DMS153 treated with DMSO at 0.1 percent for 48 hours (cell line): ENCODE measurements around the gene MOB3A.
A peak's percentile ranks its signal among the peaks of the same experiment; 100 is the strongest.

Experiments
- DNase-seq: peaks from one replicate; lab custom pipeline; 2025; ENCODE audit not compliant: unreplicated experiment; lab: John Stamatoyannopoulos, UW

The MOB3A gene

DNA sequence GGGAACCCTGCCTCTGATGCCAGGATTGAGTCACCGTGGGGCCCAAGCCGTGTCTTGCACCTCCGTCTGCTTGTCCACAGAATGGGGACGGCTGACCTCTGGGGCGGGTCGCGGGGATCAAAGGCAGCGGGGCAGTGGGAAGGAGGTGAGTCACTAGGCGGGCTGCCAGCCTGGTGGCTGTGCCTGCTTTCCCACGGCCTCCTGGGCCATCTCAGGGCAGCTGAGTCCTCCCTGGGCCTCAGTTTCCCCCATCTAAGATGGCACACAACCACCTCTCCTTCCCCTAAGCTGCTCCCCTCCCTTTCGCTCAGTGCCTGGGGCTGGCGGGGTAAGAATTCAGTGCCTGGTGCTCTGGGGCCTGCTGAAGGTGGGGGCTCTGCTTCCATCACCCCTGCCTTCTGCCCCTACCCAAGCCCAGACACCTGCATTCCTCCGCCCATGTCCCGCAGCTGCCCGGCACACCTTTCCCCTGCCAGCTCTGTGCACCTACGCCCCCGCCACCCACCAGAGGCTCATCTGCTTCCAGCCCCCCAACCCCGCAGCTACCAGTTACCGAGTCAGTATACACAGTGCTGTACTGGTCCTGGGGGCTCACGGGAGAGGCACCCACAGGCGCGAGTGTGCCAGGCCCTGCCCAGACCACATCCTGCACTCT, 48.5 kb downstream of the MOB3A start:
- DNase-seq: no peak

DNA sequence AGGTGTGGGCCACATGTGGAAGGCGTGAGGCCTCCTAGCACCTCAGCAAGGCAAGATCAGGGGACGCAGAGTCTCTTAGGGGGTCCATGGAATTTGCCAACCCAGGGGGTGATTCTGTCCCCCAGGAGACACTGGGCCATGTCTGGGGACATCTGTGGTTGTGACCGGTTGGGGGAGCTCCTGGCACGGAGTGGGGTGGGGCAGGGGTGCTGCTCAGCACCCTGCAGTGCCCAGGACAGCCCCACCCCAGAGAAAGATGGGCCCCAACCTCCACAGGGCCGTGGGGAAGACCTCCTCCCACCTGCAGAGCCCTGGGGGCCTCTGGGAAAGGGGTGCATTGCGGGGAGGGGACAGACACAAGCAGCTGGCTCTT, 49.1 kb downstream of the MOB3A start:
- DNase-seq: no peak

DNA sequence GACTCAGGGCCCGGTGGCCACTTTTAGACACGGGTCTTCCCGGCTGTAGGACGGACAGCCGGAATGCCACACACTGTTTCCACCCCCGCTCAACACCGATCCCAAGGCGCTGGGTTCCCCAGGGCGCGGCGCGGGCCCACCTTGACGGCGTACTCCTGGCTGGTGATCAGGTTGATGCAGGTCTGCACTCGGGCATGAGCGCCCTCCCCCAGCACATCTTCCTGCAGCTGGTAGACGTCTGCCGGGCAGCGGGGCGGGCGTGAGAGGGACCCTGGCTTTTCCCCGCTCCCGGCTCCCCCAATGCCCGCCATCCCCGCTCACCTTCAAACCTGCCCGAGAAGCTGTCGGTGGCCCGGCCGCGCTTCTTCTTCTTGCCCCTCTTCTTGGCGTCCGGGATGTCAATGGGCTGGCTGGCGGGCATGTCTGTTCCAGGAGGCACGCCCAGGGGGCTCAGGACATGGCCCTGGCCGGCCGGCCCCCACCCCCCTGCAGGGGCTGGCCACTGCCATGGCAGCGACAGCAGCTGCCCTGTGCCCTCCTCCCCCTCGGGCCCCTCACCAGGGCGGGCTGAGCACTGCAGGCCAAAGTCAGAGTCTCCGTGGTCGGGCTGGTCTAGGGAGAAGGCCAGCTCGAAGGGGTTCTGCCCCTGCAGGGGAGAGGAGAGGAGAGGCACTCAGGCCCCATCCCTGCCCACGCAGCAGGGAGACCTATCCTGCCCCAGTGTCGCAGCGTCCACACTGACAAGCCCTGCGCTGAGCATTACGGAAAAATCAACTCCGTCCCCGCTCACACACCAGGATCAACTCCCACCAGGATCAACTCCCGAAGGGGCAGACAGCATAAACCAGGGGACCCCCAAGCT, 49.8 kb downstream of the MOB3A start:
- no peak for DNase-seq

DNA sequence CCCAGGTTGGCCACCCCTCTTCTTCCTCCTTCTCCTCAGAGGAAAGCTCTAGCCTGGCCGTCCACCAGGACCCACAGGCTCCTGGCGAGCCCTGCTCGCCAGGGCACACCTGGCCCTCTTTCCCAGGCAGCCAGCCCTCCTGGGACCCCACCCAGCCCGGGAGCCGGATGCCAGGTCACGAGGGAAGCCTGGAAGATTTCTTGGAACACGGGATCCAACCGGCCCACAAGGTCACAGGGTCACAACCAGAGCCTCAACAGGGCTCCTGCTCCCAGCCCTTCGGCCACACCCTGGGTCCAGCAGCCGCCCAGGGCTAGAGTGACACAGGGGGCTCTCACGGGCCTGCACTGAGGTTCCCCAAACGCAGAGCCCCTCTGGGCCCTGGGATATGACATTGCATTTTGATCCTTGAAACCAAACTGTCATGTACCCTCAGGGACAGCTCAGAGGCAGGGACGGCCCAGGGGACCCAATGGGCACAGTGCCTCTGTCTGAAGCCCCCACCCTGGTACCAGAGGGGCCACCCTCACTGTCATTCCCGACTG, 50.6 kb downstream of the MOB3A start:
- DNase-seq: no peak

DNA sequence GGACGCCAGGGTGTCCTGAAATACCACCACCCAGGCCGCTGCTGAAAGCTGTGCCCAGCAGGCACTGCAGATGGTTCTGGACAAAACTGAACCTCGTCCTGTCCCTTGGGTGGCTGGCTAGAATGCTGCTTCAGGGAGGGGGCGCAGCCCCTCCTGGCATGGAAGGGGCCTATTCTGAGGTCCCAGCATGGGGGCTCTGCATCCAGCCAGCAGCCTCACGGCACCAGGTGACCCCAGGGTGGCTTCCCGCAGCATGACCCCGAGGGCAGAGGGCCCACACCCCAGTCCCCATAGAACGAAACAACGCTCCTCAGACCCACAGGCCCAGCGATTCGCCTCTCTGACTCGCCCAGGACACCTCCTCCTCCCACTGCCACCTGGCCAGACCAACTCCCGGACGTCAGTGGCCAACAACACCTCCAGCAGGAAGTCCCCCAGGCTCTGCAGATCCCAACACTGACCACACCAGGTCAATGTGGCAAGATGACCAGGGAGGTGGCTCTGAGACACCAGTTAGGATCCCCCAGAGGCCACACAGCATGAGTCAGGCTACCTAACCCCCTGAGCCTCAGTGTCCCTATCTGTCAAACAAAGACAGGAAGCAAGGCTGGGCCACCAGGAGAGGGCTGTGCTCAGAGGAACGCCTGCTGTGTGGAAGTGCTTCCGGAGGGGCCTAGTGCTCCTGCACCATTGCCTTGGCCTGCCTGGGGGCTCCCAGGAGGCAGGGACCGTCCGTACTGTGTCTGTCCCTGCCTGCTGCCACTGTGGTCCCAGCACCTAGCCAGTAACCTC, 51.2 kb downstream of the MOB3A start:
- DNase-seq: no peak

DNA sequence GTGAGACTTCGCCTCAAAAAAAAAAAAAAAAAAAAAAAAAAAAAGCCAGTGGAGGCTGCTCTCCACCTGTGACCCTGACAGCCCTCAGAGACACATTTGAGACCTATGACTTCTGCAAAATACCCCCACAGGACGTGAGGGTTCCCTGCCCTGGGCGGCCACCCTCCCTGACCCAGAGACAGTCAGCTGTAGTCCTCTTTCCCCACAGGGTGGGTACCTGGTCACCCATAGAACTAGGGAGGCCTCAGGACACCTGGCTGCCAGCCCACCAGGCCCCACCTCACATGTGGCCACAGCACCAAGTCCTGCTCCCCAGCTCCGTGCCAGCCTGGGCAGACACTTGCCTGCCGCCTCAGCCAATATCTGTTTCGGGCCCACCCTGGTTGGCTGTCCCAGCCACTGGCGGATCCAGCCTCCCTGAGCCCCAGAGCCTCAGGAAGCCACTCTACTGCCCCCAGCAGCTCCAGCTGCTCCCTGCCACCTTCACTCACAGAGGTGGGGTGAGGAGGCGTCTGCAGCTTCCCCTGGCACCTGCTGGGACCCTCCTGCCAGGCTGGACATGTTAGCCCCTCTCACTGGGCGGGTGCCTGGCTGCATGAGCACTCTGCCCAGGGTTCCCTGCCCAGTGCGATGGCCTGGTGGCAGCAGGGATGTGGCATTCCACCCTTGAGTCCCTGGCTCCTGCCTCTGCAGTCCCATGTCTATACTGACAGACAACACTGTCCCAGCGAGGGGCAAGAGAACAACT, 52.0 kb downstream of the MOB3A start:
- no peak for DNase-seq

DNA sequence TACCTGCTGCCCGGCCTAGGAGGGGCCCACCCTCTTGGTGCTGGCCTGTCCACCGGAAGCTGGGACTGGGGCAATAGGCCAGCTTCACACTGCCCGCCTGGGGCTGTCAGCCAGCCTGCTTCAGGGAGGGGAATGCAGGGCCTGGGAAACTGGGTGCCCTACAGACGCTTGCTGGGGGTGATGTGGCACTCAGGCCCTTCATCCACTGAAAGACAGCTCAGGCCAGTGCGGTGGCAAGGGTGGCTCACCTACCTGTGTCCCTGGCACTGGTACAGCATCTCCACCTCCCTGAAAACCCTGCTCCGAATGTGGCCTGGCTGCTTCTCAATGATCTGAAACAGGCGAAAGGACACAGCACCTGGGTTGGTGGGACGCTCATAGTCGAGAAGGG, 52.9 kb downstream of the MOB3A start:
- no peak for DNase-seq

DNA sequence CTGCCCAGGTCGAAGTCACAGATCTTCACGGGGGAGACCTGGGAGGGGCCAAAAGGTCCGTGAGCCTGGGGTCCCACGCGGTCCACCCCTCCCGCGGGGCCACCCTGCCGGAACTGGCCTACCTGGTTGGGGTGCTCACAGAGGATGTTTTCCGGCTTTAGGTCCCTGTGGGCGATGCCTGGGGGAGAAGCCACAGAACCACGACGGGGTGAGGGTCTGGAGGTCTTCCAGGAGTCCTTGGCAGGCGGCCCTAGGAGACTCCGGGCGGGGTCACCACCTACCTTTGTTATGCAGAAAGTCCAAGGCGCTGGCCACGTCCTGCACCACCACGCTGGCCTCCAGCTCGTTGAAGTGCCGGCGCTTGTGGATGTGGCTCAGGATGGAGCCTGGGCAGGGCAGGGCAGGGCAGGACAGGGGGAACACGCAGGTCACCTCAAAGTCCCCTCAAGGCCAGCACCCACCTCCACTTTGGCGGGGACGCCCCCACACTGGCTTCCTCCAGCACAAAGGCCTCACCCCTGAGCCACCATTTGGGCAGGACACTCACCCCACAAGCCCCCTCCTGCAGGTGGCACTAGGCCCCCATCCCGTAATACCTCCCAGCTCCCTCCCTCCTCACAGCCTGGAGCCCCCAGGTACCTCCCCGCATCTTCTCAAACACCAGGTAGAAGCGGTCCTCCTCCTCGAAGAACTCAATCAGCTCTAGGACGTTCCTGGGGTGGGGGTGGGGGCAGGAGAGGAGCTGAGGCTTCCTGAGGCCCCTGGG, 53.5 kb downstream of the MOB3A start:
- DNase-seq: no peak

DNA sequence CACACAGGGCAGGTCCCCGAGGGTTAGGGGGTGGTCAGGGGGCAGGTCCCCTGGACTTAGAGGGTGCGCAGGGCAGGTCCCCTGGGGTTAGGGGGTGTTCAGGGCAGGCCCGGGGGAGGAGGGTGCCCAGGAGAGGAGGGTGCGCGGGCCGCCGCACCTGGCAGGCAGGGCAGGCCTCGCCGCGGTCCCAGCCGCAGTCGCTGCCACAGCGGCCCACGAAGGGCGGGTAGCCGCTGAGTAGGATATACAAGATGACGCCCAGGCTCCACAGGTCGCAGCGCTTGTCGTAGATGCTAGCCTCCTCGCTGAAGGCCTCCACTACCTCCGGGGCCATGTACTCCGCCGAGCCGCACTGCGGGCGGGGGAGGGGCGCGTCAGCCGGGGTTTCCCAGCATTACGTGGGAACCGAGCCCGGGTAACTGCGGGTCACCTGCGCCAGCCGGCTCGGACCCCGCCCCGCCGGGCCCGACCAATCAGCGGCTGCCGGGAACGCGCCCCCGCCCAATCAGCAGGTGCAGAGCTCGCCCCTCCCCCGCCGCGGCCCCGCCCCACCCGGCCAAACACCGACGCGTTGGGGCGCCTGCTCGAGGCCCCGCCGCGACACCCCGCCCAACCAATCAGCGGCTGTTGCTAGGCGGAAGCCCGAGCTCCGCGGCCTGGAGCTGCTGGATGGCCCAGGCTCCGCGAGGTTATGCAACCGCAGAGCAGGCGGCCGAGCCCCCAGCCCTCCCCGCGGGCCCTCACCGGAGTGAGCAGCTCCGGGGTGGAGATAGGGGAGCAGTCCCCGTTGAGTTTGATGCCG, 54.2 kb downstream of the MOB3A start:
- DNase-seq: peak; percentile 63

DNA sequence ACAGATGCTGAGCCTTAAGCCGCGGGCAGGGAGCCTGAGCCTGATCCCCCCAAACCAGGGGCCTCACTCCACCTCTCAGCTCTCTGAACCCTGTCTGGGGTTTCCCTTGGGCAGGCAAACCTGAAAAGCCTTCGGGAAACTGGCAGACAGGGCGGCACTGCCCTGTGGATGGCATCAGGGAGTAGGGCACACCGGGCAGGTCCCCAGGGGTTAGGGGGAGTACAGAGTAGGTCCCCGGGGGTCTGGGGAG, 54.8 kb downstream of the MOB3A start:
- no peak for DNase-seq

DNA sequence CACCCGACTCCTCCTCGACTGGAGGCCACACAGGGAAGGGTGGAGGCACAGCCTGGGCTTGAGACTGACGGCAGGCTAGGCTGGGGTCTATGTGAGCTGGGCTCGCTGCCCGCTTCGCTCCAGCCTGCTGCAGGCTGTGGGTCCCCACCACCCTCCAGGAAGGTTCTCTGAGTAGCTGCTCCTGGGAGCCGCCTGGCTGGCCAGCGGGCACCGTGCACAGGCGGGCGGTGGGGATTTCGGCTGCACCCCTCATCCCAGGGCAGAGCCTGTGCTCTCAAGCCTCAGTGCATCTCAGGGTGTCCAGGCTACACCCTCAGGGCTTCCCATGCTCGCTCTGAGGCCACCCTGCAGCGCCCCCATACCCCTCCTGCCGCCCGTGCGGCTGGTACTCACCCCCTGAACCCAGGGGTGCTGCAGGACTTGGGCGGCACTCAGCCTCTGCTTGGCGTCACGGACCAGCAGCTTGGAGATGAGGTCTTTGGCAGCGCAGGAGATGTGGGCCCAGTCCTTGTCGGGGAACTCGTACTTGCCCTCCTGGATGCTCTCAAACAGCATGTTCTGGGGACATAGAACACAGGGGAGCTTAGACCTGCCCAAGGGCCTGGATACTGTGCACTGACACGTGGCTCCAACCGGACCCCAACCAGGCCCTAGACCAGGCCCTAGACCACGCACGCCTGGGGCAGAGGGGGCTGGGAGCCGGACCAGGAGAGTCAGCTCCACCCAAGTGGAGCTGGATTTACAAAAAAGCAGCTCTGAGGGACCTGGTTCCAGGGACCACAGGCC, 55.3 kb downstream of the MOB3A start:
- no peak for DNase-seq

DNA sequence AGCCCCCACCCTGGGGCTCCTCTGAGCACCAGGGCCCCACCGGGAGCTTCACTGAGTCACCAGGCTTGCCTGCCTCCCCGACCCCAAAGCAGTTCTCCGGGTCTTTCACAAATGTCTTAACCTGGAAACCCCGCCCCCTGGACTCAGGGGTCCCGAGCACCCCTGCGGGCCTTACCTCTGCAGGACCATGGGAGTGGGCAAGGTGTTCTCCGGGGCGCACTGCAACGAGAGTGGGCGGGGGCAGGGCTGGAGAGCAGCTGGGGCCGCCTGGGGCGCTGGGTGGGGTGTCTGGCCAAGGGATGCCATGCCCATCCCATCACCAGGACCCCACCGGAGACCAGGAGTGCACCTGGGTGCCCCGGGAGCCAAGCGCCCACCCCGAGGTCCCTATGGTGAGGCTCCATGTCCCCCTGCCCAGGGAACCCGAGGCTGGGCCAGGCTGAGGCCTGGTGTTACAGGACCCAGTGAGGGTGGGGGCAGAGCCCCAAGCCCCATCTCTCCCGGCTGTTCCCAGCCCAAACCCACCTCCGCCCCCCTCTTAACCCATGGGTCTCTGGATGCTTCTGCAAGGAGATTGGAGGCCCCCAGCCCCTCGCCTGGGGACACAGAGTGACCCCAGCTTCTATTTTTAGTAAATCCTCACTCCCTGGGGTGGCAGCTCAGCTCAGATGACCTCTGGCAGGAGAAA, 56.0 kb downstream of the MOB3A start:
- no peak for DNase-seq

DNA sequence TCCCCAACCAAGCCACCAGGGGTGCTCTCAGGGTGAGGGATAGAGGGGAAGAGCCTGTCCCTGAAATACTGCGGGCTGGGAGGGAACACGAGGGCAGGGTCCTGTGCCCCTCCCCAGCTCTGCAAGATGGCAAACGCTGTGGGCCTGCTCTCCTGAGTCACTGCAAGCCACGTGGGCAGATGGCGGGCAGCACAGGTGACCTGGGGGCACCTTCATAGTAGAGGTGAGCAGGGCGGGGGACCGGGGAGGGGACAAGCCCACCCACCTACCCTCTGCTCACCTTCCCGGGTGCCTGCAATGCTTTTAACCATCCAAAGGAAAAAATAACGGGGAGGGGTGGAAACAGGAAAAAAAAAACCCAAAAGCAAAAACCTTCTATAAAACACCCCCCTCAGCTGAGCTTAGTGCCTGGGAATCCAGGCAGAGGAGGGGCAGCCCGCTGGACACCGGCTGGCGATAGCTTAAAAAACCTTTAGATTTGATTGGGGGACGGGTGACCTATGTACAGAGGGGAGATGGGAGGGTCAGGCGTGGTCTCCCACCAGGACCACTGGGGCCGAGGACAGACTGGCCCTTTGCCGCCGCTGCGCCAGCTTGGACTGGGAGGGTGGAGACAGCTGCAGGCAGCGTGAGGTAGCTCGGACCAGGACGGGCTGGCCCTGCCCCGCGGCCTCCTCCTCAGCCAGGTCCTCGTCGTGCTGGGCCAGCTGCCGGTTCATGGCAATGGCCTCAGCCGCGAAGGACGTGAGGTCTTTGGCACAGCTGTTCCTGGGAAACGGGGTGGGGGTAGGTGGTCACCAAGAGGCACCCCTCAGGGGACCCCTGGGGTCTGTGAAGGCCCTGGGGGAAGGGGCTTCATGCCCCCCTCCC, 56.8 kb downstream of the MOB3A start:
- no peak for DNase-seq

DNA sequence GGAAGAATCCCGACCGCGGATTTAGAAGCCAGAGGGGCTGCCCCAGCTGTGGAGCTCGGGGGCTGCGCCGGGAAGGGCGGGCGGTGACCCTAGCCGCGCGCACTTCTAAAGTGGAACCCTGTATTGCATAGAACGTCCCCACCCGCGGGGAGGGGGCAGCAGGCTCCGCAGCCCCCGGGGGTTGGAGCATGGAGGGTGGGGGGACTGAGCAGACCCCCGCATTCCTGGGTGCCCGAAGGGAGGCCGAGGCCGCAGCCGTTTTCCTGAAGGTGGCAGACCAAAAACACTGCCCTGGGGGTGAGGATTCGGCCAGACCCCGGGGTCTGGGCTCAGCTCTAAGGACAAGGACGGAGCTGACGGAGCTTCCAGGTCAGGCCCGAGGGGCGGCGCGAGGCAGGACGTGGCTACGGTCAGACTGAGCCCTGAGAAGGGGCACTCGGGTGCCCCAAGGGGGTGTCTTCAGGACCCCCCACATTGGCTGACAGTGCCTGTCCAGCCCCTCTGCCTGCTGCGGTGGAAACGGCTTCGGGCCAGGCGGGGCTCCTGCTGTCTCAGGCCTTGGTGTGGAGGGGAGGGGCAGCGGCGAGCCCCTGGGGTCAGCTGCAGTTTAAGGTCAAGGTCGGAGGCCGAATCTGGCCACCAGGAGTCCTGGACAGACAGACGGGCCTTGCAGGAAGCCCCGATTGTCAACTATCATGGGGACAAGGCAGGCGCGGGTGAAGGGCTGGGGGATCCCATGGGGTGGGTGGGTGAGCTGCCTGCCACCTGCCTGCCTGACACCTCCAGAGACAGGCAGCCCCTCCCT, 57.6 kb downstream of the MOB3A start:
- DNase-seq: no peak

DNA sequence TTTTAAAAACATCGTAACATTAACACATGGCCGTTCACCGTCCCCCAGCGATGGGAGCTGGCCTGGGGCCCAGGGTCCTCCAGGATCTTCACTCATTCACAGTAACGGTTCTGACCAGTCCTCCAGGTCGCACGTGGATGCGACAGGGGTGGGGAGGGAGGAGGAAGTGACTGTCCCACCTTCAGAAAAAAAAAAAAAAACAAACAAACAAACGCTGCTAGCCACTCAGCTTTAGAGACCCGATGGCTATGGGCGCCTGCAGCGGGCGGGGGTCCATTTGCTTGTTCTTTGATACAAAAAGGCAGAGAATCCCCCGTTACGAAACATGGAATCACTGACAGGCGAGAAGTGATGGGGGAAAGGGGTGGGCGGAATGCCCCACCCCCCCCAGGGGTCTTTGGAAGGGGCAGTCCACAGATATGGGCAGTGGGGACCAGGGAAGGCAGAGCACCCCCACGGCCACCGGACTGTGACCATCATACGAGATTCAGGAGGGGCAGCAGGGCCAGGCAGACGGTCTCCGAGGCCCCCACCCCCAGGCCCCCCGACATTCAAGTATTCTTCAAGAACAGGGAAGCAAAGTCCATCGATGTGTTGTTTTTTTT, 58.4 kb downstream of the MOB3A start:
- no peak for DNase-seq

DNA sequence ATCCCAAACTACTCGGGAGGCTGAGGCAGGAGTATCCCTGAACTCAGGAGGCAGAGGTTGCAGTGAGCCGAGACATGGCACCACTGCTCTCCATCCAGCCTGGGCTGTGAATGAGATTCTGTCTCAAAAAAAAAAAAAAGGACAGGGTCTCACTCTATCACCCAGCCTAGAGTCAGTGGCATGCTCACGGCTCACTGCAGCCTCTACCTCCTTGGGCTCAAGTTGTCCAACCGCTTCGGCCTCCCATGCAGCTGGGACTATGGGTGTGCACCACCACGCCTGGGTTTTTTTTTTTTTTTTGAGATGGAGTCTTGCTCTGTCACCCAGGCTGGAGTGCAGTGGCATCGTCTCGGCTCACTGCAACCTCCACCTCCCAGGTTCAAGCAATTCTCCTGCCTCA, 59.7 kb downstream of the MOB3A start:
- no peak for DNase-seq
